K562 (cell line): ENCODE data around the gene BMAL2. TPM values are rescaled to one million over a fixed set of nuclear protein-coding genes. Genes with fewer than 3 reads are reported as not detected.

Experiments
- ATAC-seq: fragments of 200-7000 bp; cut with Tn5 transposase; 3 replicates; pipeline ENCODE4 v1.9.1; 2020; ENCODE audit warnings: moderate library complexity
- BruUV-seq: library from RNA; stranded (reverse); fragments of 400-500 nt; replicated peaks from 2 replicates; lab custom pipeline; 2021; lab: Mats Ljungman, UMichigan
- CTCF ChIA-PET: fragments of 300-600 bp; formaldehyde crosslinking; extraction: SDS; loops from one replicate; lab custom pipeline; 2021; ENCODE audit warnings: low intra/inter-chr PET ratio; lab: Yijun Ruan, JAX
- POLR2A ChIA-PET: fragments of 300-600, 350-650 bp; sonication (Branson Sonifier 250); formaldehyde crosslinking; extraction: SDS; loops from one replicate; lab custom pipeline; 2021; ENCODE audit warnings: antibody characterized with exemption, inconsistent platforms; lab: Yijun Ruan, JAX
- DNase-seq, 4 experiments: peaks; one replicate each; pipeline versions ENCODE4 v3.0.0 to v3.0.0-alpha.2; 2011 to 2018; ENCODE audit warnings: low spot score in 3 of 4, mixed read lengths in 3 of 4; ENCODE audit errors: extremely low read depth in 1 of 4
- FAIRE-seq: peaks from 2 replicates; lab custom pipeline; 2011; peaks lifted over from hg19 to GRCh38; lab: Jason Lieb, UNC
- H2AFZ ChIP-seq: 2 replicates; pipeline ENCODE4 v1.6.0; 2011; ENCODE audit warnings: low read depth, low read length, control low read depth, inconsistent platforms
- H3K27ac ChIP-seq: fragments of 200-600 bp; 3 replicates; pipeline ENCODE4 v1.8.0; 2011; ENCODE audit warnings: low read depth, mild to moderate bottlenecking, control low read depth, inconsistent platforms, low read length, moderate library complexity, mixed read lengths; ENCODE audit errors: extremely low read depth
- H3K27me3 ChIP-seq, 2 experiments: fragments of 300-600 bp in 1 of 2; 2 replicates in 1 of 2; 3 replicates in 1 of 2; pipeline versions ENCODE4 v1.6.0 to v1.8.0; 2011; ENCODE audit warnings: inconsistent platforms in 2 of 2, low read length in 2 of 2, mild to moderate bottlenecking in 1 of 2, mixed read lengths in 1 of 2, moderate library complexity in 1 of 2; ENCODE audit not compliant: control insufficient read depth in 2 of 2, insufficient read depth in 2 of 2
- H3K36me3 ChIP-seq: fragments of 300-600 bp; 3 replicates; pipeline ENCODE4 v1.8.0; 2011; ENCODE audit warnings: mild to moderate bottlenecking, low read length, inconsistent platforms; ENCODE audit not compliant: control insufficient read depth, insufficient read depth
- H3K4me1 ChIP-seq, 2 experiments: fragments of 200-600 bp in 1 of 2; replicated peaks in 1 of 2; 2 replicates in 1 of 2; 3 replicates in 1 of 2; pipeline versions ENCODE4 v1.5.1 to v1.8.0; 2011; ENCODE audit warnings: inconsistent platforms in 2 of 2, low read length in 2 of 2, mild to moderate bottlenecking in 1 of 2, mixed read lengths in 1 of 2, moderate library complexity in 1 of 2; ENCODE audit not compliant: control insufficient read depth in 2 of 2, insufficient read depth in 2 of 2
- H3K4me2 ChIP-seq: 2 replicates; pipeline ENCODE4 v1.6.1; 2011; ENCODE audit warnings: low read length, control low read depth, inconsistent platforms, mixed read lengths; ENCODE audit not compliant: insufficient read depth
- H3K4me3 ChIP-seq: fragments of 200-600 bp; sonication (generic), shearing (Covaris generic); 2 replicates; pipeline ENCODE4 v1.5.1; 2016; ENCODE audit warnings: control low read depth, inconsistent platforms
- H3K79me2 ChIP-seq: fragments of 200-600 bp; 3 replicates; pipeline ENCODE4 v1.8.0; 2011; ENCODE audit warnings: low read length, inconsistent platforms; ENCODE audit not compliant: control insufficient read depth, insufficient read depth
- H3K9ac ChIP-seq, 2 experiments: 2 replicates each; pipeline versions ENCODE4 v1.6.0 to v1.6.1; 2011; ENCODE audit warnings: low read depth in 2 of 2, low read length in 2 of 2, control low read depth in 1 of 2, inconsistent platforms in 1 of 2, mild to moderate bottlenecking in 1 of 2, mixed read lengths in 1 of 2; ENCODE audit not compliant: insufficient read depth in 1 of 2
- H3K9me1 ChIP-seq: one replicate; pipeline ENCODE4 v1.6.0; 2011; ENCODE audit warnings: inconsistent platforms, mild to moderate bottlenecking, low read length, moderate library complexity; ENCODE audit not compliant: control insufficient read depth, insufficient read depth
- H3K9me3 ChIP-seq: replicated peaks from 2 replicates; pipeline ENCODE4 v1.5.1; 2011; ENCODE audit warnings: low read depth, low read length, inconsistent platforms; ENCODE audit not compliant: control insufficient read depth, insufficient read depth
- H4K20me1 ChIP-seq: replicated peaks from 2 replicates; pipeline ENCODE4 v1.6.1; 2011; ENCODE audit warnings: low read length, inconsistent platforms, mixed read lengths; ENCODE audit not compliant: control insufficient read depth, insufficient read depth
- ADNP ChIP-seq: fragments of 200-800 bp; sonication (Bioruptor generic); IDR thresholded peaks from 2 replicates; pipeline ENCODE4 v1.6.1; 2016; ENCODE audit warnings: missing genetic modification characterization, missing compliant biosample characterization
- CBX8 ChIP-seq: fragments of 200-600 bp; sonication (generic); IDR thresholded peaks from 2 replicates; pipeline ENCODE4 v1.6.1; 2012; ENCODE audit warnings: borderline replicate concordance, mixed run types, low read depth, mild to moderate bottlenecking, moderate library complexity, mixed read lengths, low read length, control low read depth, inconsistent platforms; ENCODE audit not compliant: poor library complexity, severe bottlenecking; ENCODE audit errors: extremely low read depth
- KHSRP ChIP-seq: fragments of 450-650 bp; IDR thresholded peaks from 2 replicates; pipeline ENCODE4 v1.6.1; 2017
- RBM39 ChIP-seq: fragments of 200-400 bp; formaldehyde crosslinking; optimal IDR thresholded peaks from 2 replicates; pipeline ENCODE3; 2018; ENCODE audit warnings: low read depth, low read length
- SMARCC2 ChIP-seq: fragments of 450-650 bp; IDR thresholded peaks from 2 replicates; pipeline ENCODE4 v1.6.1; 2017; ENCODE audit warnings: antibody characterized with exemption, moderate library complexity, mild to moderate bottlenecking, low read depth
- TBL1XR1 ChIP-seq, 2 experiments: IDR thresholded peaks; 2 replicates each; pipeline ENCODE4 v1.6.1; 2012; ENCODE audit warnings: improper control_type of control experiment in 2 of 2, low read length in 2 of 2, mild to moderate bottlenecking in 1 of 2
- ZNF263 ChIP-seq: sonication (generic); formaldehyde crosslinking; IDR thresholded peaks from 2 replicates; pipeline ENCODE4 v1.8.0; 2022; ENCODE audit warnings: mild to moderate bottlenecking, missing genetic modification reagents, borderline replicate concordance
- ZNF436 ChIP-seq: fragments of 250-450, 450-650 bp; sonication (Bioruptor Pico); formaldehyde crosslinking; IDR thresholded peaks from 2 replicates; pipeline ENCODE4 v1.7.0; 2020; ENCODE audit warnings: mild to moderate bottlenecking
- ZNF696 ChIP-seq: fragments of 250-450 bp; sonication (Bioruptor Pico); conservative IDR thresholded peaks from 2 replicates; pipeline ENCODE4 v1.4.0; 2020; ENCODE audit warnings: mild to moderate bottlenecking, moderate library complexity
- ZNF75A ChIP-seq: fragments of 450-650 bp; formaldehyde crosslinking; IDR thresholded peaks from 2 replicates; pipeline ENCODE4 v1.4.0; 2020; ENCODE audit warnings: mild to moderate bottlenecking
- ZNF830 ChIP-seq: fragments of 250-450 bp; sonication (Bioruptor Pico); IDR thresholded peaks from 2 replicates; pipeline ENCODE4 v1.5.0; 2021; ENCODE audit warnings: mild to moderate bottlenecking
- WGBS: fragments of 100-300 bp; shearing (Covaris generic); methylation state at CpG from one replicate; pipeline ENCODE4 v1.1.6; 2016; ENCODE audit warnings: low coverage, mixed read lengths; ENCODE audit not compliant: insufficient coverage; ENCODE audit errors: missing lambda C conversion rate; 5-methylcytosine and 5-hydroxymethylcytosine counted together
- in situ Hi-C: fragments of 300-500 bp; cut with MboI; formaldehyde crosslinking; loops from 4 replicates; pipeline ENCODE4 v1.15.0; 2018; ENCODE audit warnings: inconsistent platforms, mixed read lengths
- intact Hi-C: fragments of 100-400 bp; cut with micrococcal nuclease; formaldehyde crosslinking; loops from 2 replicates; pipeline ENCODE4 v1.14.2; 2022
- polyA plus RNA-seq, 8 experiments: library from polyadenylated mRNA; depleted of rRNA in 4 of 8; stranded (reverse) in 5 of 8; unstranded in 3 of 8; fragments of >200 nt; fragmentation: Nextera tagmentation in 2 of 8; fragmentation: Illumina TruSeq in 1 of 8; extraction: Ambion mirVana in 2 of 8; extraction: Trizol in 1 of 8; gene quantifications; 2 replicates each; pipeline versions ENCODE4 v1.2.1 to v1.2.3, GENCODE V29; 2011 to 2014; ENCODE audit warnings: inconsistent platforms in 1 of 8, missing spikeins in 1 of 8
- total RNA-seq, 7 experiments: library from RNA; depleted of rRNA in 6 of 7; stranded (reverse); fragments of >200 nt in 6 of 7; fragmentation: Illumina TruSeq in 2 of 7; extraction: Trizol in 2 of 7; gene quantifications; 2 replicates each; pipeline versions ENCODE4 v1.2.1 to v1.2.3, GENCODE V29; 2011 to 2021; ENCODE audit warnings: low replicate concordance in 1 of 7
- TF ChIP-seq, protein P1 (sequence below): fragments of 250-450 bp; sonication (Bioruptor Pico); IDR thresholded peaks from 2 replicates; pipeline ENCODE4 v1.5.1; 2021; ENCODE audit warnings: mild to moderate bottlenecking
- TF ChIP-seq, protein P2 (sequence below): sonication (generic); formaldehyde crosslinking; IDR thresholded peaks from 2 replicates; pipeline ENCODE4 v1.8.1; 2023; ENCODE audit warnings: mild to moderate bottlenecking, missing genetic modification reagents
- TF ChIP-seq, protein P3 (sequence below): fragments of 250-450 bp; sonication (Bioruptor Pico); IDR thresholded peaks from 2 replicates; pipeline ENCODE4 v1.4.0; 2020; ENCODE audit warnings: mild to moderate bottlenecking, moderate library complexity

BMAL2 gene
- total and polyA plus RNA-seq, 9 of the 15 experiments (the other 6 are each of a cell fraction or from before 2014, with no cell fraction given), result 0.01 to 1.1 (median 0.50) TPM

DNA sequence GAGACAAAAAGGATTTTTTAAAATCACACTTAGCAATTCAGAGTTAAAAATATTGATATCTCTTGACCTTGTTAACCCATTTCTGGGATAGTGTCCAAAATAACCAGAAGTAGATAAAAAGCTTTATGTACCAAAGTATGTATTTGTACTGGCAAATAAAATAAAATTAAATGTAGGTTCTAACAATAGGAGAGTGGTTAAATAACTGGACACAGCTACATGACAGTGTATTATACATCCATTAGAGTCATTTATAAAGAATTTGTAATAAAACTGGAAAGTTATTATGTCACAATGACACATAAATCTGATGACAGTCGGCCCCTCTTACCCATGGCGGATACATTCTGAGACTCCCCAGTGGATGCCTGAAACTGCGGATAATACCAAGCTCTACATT is 34.0 kb downstream of the BMAL2 start (continued):
- TF ChIP-seq, protein P1, sequence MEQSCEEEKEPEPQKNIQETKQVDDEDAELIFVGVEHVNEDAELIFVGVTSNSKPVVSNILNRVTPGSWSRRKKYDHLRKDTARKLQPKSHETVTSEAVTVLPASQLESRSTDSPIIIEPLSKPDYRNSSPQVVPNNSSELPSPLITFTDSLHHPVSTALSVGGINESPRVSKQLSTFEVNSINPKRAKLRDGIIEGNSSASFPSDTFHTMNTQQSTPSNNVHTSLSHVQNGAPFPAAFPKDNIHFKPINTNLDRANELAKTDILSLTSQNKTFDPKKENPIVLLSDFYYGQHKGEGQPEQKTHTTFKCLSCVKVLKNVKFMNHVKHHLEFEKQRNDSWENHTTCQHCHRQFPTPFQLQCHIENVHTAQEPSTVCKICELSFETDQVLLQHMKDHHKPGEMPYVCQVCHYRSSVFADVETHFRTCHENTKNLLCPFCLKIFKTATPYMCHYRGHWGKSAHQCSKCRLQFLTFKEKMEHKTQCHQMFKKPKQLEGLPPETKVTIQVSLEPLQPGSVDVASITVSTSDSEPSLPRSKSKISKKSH (CRISPR knock-in tag), result no peak
- no peak for TF ChIP-seq ADNP (tag)
- no peak for TF ChIP-seq CBX8
- no peak for TF ChIP-seq SMARCC2
- no peak for TF ChIP-seq TBL1XR1 (IDR thresholded peaks at IDR 0.05; ENCODE audit: low read length in 2 of 2)

DNA sequence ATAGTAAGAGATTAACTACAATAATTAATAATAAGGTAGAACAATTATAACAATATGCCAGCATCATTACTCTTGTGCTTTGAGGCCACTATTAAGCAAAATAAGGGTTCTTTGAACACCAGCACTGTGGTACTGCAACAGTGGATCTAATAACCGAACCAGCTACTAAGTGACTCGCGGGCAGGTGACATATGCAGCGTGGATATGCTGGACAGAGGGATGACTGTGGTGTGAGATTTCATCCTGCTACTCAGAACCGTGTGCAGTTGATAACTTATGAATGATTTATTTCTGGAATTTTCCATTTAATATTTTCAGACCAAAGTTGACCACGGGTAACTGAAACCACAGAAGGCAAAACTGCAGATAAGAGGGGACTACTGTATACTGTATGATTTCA is 34.4 kb downstream of the BMAL2 start:
- Histone ChIP-seq H3K9ac (no peak overlapping the region), H3K36me3 (no peaks in the 10 kb centered on the region), H3K4me1 (no peaks in the 10 kb centered on the region), H3K27ac (no peak overlapping the region), H3K79me2 (no peaks in the 10 kb centered on the region), H3K4me2 (no peak overlapping the region), H3K9me1 (no peaks in the 10 kb centered on the region), H3K9me3 (no peaks in the 10 kb centered on the region), H2AFZ (no peak overlapping the region), H3K27me3 (no peaks in the 10 kb centered on the region; a peak in 1 of 5 replicates), H4K20me1 (no peaks in the 10 kb centered on the region), H3K4me3 (no peak overlapping the region)
- intact Hi-C loops (no loop called here), in situ Hi-C loops (no loop called here)
- WGBS, result 0% methylated on average over 6 of the region's 6 CpGs
- no peak for DNase-seq
- ATAC-seq, result no peak
- FAIRE-seq, result no peak
- BruUV-seq, result no TSS peak
- CTCF ChIA-PET, result no interaction called here
- POLR2A ChIA-PET, result interaction anchor here (0.7 to 1.1 kb wide), 2 partner anchors 18 to 604 kb away, joined by 3 read pairs; no protein-coding TSS in a partner anchor
- no peak for TF ChIP-seq ZNF436
- no peak for TF ChIP-seq RBM39
- no peak for TF ChIP-seq ZNF830
- TF ChIP-seq, protein P2, sequence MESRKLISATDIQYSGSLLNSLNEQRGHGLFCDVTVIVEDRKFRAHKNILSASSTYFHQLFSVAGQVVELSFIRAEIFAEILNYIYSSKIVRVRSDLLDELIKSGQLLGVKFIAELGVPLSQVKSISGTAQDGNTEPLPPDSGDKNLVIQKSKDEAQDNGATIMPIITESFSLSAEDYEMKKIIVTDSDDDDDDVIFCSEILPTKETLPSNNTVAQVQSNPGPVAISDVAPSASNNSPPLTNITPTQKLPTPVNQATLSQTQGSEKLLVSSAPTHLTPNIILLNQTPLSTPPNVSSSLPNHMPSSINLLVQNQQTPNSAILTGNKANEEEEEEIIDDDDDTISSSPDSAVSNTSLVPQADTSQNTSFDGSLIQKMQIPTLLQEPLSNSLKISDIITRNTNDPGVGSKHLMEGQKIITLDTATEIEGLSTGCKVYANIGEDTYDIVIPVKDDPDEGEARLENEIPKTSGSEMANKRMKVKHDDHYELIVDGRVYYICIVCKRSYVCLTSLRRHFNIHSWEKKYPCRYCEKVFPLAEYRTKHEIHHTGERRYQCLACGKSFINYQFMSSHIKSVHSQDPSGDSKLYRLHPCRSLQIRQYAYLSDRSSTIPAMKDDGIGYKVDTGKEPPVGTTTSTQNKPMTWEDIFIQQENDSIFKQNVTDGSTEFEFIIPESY (CRISPR knock-in tag), result no peak
- no peak for TF ChIP-seq KHSRP
- no peak for TF ChIP-seq ZNF263 (CRISPR knock-in tag)
- TF ChIP-seq, protein P3, sequence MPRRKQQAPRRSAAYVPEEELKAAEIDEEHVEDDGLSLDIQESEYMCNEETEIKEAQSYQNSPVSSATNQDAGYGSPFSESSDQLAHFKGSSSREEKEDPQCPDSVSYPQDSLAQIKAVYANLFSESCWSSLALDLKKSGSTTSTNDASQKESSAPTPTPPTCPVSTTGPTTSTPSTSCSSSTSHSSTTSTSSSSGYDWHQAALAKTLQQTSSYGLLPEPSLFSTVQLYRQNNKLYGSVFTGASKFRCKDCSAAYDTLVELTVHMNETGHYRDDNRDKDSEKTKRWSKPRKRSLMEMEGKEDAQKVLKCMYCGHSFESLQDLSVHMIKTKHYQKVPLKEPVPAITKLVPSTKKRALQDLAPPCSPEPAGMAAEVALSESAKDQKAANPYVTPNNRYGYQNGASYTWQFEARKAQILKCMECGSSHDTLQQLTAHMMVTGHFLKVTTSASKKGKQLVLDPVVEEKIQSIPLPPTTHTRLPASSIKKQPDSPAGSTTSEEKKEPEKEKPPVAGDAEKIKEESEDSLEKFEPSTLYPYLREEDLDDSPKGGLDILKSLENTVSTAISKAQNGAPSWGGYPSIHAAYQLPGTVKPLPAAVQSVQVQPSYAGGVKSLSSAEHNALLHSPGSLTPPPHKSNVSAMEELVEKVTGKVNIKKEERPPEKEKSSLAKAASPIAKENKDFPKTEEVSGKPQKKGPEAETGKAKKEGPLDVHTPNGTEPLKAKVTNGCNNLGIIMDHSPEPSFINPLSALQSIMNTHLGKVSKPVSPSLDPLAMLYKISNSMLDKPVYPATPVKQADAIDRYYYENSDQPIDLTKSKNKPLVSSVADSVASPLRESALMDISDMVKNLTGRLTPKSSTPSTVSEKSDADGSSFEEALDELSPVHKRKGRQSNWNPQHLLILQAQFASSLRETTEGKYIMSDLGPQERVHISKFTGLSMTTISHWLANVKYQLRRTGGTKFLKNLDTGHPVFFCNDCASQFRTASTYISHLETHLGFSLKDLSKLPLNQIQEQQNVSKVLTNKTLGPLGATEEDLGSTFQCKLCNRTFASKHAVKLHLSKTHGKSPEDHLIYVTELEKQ (CRISPR knock-in tag), result no peak
- no peak for TF ChIP-seq ZNF696 (CRISPR knock-in tag)
- TF ChIP-seq ZNF75A, result no peak
